Measurements from ENCODE around the gene LTBP2.

The LTBP2 gene

GRCh38 chr14:74514471-74514941 is 97.5 kb downstream of the LTBP2 start:
- Histone ChIP-seq H3K27me3 (ENCODE audit: insufficient read depth, poor library complexity, severe bottlenecking) (no peaks in the 10 kb centered on the region), H3K4me3 (replicated peaks; ENCODE audit: insufficient read depth, low read length) (no peak overlapping the region), H3K27ac (replicated peaks) (no peak overlapping the region)
- peak in 1 of 2 experiments; percentile 59 for DNase-seq (ENCODE audit: low read depth in 1 of 2, low spot score in 1 of 2)
- TF ChIP-seq, protein P1, sequence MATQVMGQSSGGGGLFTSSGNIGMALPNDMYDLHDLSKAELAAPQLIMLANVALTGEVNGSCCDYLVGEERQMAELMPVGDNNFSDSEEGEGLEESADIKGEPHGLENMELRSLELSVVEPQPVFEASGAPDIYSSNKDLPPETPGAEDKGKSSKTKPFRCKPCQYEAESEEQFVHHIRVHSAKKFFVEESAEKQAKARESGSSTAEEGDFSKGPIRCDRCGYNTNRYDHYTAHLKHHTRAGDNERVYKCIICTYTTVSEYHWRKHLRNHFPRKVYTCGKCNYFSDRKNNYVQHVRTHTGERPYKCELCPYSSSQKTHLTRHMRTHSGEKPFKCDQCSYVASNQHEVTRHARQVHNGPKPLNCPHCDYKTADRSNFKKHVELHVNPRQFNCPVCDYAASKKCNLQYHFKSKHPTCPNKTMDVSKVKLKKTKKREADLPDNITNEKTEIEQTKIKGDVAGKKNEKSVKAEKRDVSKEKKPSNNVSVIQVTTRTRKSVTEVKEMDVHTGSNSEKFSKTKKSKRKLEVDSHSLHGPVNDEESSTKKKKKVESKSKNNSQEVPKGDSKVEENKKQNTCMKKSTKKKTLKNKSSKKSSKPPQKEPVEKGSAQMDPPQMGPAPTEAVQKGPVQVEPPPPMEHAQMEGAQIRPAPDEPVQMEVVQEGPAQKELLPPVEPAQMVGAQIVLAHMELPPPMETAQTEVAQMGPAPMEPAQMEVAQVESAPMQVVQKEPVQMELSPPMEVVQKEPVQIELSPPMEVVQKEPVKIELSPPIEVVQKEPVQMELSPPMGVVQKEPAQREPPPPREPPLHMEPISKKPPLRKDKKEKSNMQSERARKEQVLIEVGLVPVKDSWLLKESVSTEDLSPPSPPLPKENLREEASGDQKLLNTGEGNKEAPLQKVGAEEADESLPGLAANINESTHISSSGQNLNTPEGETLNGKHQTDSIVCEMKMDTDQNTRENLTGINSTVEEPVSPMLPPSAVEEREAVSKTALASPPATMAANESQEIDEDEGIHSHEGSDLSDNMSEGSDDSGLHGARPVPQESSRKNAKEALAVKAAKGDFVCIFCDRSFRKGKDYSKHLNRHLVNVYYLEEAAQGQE (IDR thresholded peaks at IDR 0.05; ENCODE audit: insufficient replicate concordance, low read depth), result no peak
- TF ChIP-seq, protein P2, sequence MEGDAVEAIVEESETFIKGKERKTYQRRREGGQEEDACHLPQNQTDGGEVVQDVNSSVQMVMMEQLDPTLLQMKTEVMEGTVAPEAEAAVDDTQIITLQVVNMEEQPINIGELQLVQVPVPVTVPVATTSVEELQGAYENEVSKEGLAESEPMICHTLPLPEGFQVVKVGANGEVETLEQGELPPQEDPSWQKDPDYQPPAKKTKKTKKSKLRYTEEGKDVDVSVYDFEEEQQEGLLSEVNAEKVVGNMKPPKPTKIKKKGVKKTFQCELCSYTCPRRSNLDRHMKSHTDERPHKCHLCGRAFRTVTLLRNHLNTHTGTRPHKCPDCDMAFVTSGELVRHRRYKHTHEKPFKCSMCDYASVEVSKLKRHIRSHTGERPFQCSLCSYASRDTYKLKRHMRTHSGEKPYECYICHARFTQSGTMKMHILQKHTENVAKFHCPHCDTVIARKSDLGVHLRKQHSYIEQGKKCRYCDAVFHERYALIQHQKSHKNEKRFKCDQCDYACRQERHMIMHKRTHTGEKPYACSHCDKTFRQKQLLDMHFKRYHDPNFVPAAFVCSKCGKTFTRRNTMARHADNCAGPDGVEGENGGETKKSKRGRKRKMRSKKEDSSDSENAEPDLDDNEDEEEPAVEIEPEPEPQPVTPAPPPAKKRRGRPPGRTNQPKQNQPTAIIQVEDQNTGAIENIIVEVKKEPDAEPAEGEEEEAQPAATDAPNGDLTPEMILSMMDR (IDR thresholded peaks at IDR 0.05; ENCODE audit: insufficient read depth, low read length), result no peak
- TF ChIP-seq SPI1 (IDR thresholded peaks at IDR 0.05; ENCODE audit: borderline replicate concordance, low read depth) (no peak), GABPA (IDR thresholded peaks at IDR 0.05; ENCODE audit: low read depth) (no peak), POLR2AphosphoS5 (IDR thresholded peaks at IDR 0.05; ENCODE audit: low read depth) (no peak)

GRCh38 chr14:74511966-74512830 is 99.8 kb downstream of the LTBP2 start:
- DNase-seq (ENCODE audit: low read depth in 1 of 2, low spot score in 1 of 2), result no peak
- TF ChIP-seq GABPA (IDR thresholded peaks at IDR 0.05; ENCODE audit: low read depth), result no peak
- TF ChIP-seq, protein P2 (IDR thresholded peaks at IDR 0.05; ENCODE audit: insufficient read depth, low read length), result no peak
- no peak for TF ChIP-seq POLR2AphosphoS5 (IDR thresholded peaks at IDR 0.05; ENCODE audit: low read depth)
- TF ChIP-seq SPI1 (IDR thresholded peaks at IDR 0.05; ENCODE audit: borderline replicate concordance, low read depth), result no peak
- TF ChIP-seq, protein P1 (IDR thresholded peaks at IDR 0.05; ENCODE audit: insufficient replicate concordance, low read depth), result no peak
- Histone ChIP-seq H3K27me3 (ENCODE audit: insufficient read depth, poor library complexity, severe bottlenecking) (no peaks in the 10 kb centered on the region), H3K4me3 (replicated peaks; ENCODE audit: insufficient read depth, low read length) (no peak overlapping the region), H3K27ac (replicated peaks) (no peak overlapping the region)

- Histone ChIP-seq H3K27me3 (ENCODE audit: insufficient read depth, poor library complexity, severe bottlenecking) (no peaks in the 10 kb centered on the region), H3K4me3 (replicated peaks; ENCODE audit: insufficient read depth, low read length) (no peak overlapping the region), H3K27ac (replicated peaks) (no peak overlapping the region)
- TF ChIP-seq, protein P1 (IDR thresholded peaks at IDR 0.05; ENCODE audit: insufficient replicate concordance, low read depth), result no peak
- TF ChIP-seq, protein P2 (IDR thresholded peaks at IDR 0.05; ENCODE audit: insufficient read depth, low read length), result no peak
- TF ChIP-seq GABPA (IDR thresholded peaks at IDR 0.05; ENCODE audit: low read depth) (no peak), POLR2AphosphoS5 (IDR thresholded peaks at IDR 0.05; ENCODE audit: low read depth) (no peak), SPI1 (IDR thresholded peaks at IDR 0.05; ENCODE audit: borderline replicate concordance, low read depth) (no peak)
- no peak for DNase-seq (ENCODE audit: low read depth in 1 of 2, low spot score in 1 of 2)
Measured at GRCh38 chr14:74510959-74511409, 101.1 kb downstream of the LTBP2 start.
